GM12878 (cell line): Measurements from ENCODE around the gene AMPD3. TPM values are rescaled to one million over a fixed set of nuclear protein-coding genes. Genes with fewer than 3 reads are reported as not detected.

ENCODE experiments used
- ATAC-seq: fragments of 200-7000 bp; cut with Tn5 transposase; 3 replicates; pipeline ENCODE4 v1.9.1; 2020; ENCODE audit warnings: mild to moderate bottlenecking, moderate library complexity
- BruUV-seq: library from RNA; stranded (reverse); fragments of 400-500 nt; replicated peaks from 2 replicates; lab custom pipeline; 2021; lab: Mats Ljungman, UMichigan
- CTCF ChIA-PET: fragments of 300-600 bp; sonication (Branson Sonifier 250); formaldehyde crosslinking; extraction: SDS; loops from one replicate; lab custom pipeline; 2021; ENCODE audit warnings: inconsistent platforms; lab: Yijun Ruan, JAX
- POLR2A ChIA-PET: fragments of 350-600 bp; formaldehyde crosslinking; extraction: SDS; loops from one replicate; lab custom pipeline; 2021; ENCODE audit warnings: inconsistent platforms; lab: Charles Lee
- RAD21 ChIA-PET: fragments of 300-600 bp; sonication (Branson Sonifier 250); formaldehyde crosslinking; loops from one replicate; lab custom pipeline; 2023; ENCODE audit warnings: antibody characterized with exemption; ENCODE audit not compliant: unreplicated experiment; lab: Charles Lee
- SMC1A ChIA-PET: fragments of 300-600 bp; sonication (Branson Sonifier 250); formaldehyde crosslinking; loops from one replicate; lab custom pipeline; 2023; ENCODE audit not compliant: unreplicated experiment, uncharacterized antibody; lab: Charles Lee
- DNase-seq: peaks from one replicate; pipeline ENCODE4 v3.0.0-alpha.2; 2011; ENCODE audit warnings: low read depth, low spot score
- FAIRE-seq: peaks from 3 replicates; lab custom pipeline; 2011; peaks lifted over from hg19 to GRCh38; lab: Jason Lieb, UNC
- H2AFZ ChIP-seq: 2 replicates; pipeline ENCODE4 v1.6.0; 2011; ENCODE audit warnings: low read depth, low read length, control low read depth; ENCODE audit not compliant: control insufficient read depth
- H3K27ac ChIP-seq: 2 replicates; pipeline ENCODE4 v1.5.1; 2011; ENCODE audit warnings: control low read depth; ENCODE audit not compliant: control insufficient read depth, insufficient read depth
- H3K27me3 ChIP-seq, 2 experiments: replicated peaks in 1 of 2; 2 replicates each; pipeline versions ENCODE4 v1.6.0 to v1.6.1; 2011; ENCODE audit warnings: low read length in 1 of 2; ENCODE audit not compliant: control insufficient read depth in 2 of 2, insufficient read depth in 2 of 2
- H3K36me3 ChIP-seq, 2 experiments: 2 replicates each; pipeline ENCODE4 v1.5.1; 2011; ENCODE audit warnings: low read length in 1 of 2; ENCODE audit not compliant: control insufficient read depth in 2 of 2, insufficient read depth in 2 of 2
- H3K4me1 ChIP-seq: 2 replicates; pipeline ENCODE4 v1.6.1; 2011; ENCODE audit warnings: mild to moderate bottlenecking, low read length, moderate library complexity, mixed read lengths; ENCODE audit not compliant: control insufficient read depth, insufficient read depth
- H3K4me2 ChIP-seq: 2 replicates; pipeline ENCODE4 v1.6.0; 2011; ENCODE audit warnings: control low read depth; ENCODE audit not compliant: control insufficient read depth, insufficient read depth
- H3K4me3 ChIP-seq: fragments of 200-600 bp; sonication (generic); 2 replicates; pipeline ENCODE4 v1.5.1; 2016
- H3K79me2 ChIP-seq: 2 replicates; pipeline ENCODE4 v1.6.0; 2011; ENCODE audit warnings: low read length; ENCODE audit not compliant: control insufficient read depth, insufficient read depth
- H3K9ac ChIP-seq: 2 replicates; pipeline ENCODE4 v1.8.0; 2011; ENCODE audit warnings: low read length, control low read depth, mixed read lengths; ENCODE audit not compliant: control insufficient read depth, insufficient read depth
- H3K9me3 ChIP-seq: replicated peaks from 3 replicates; pipeline ENCODE4 v1.5.1; 2011; ENCODE audit warnings: mild to moderate bottlenecking, low read length; ENCODE audit not compliant: control insufficient read depth, insufficient read depth
- H4K20me1 ChIP-seq: 2 replicates; pipeline ENCODE4 v1.6.0; 2011; ENCODE audit not compliant: control insufficient read depth, insufficient read depth
- RAD21 ChIP-seq: IDR thresholded peaks from 2 replicates; pipeline ENCODE4 v1.6.1; 2011; ENCODE audit warnings: mild to moderate bottlenecking, low read depth, low read length, moderate library complexity; ENCODE audit not compliant: insufficient read depth
- STAT3 ChIP-seq: IDR thresholded peaks from 2 replicates; pipeline ENCODE4 v1.6.1; 2011; ENCODE audit warnings: low read depth, low read length, improper control_type of control experiment
- WGBS: methylation state at CpG from one replicate; pipeline ENCODE4 v1.1.6; 2016; ENCODE audit warnings: low lambda C conversion rate; ENCODE audit not compliant: insufficient replicate concordance, insufficient coverage; ENCODE audit errors: missing lambda C conversion rate; 5-methylcytosine and 5-hydroxymethylcytosine counted together
- in situ Hi-C: fragments of 300-500 bp; cut with MboI; formaldehyde crosslinking; loops from 9 replicates; pipeline ENCODE4 v1.14.3; 2018; ENCODE audit warnings: mixed read lengths
- intact Hi-C: fragments of 100-400 bp; cut with micrococcal nuclease; formaldehyde crosslinking; loops from one replicate; pipeline ENCODE4 v1.14.2; 2022; ENCODE audit not compliant: unreplicated experiment
- polyA plus RNA-seq, 11 experiments: library from polyadenylated mRNA; depleted of rRNA in 4 of 11; unstranded in 6 of 11; stranded (reverse) in 5 of 11; fragments of >200 nt; fragmentation: Nextera tagmentation in 4 of 11; fragmentation: Illumina TruSeq in 1 of 11; extraction: Ambion mirVana in 4 of 11; extraction: Trizol in 1 of 11; gene quantifications; 1 replicate in 1 of 11; 2 replicates in 10 of 11; pipeline versions ENCODE4 v1.2.1 to v1.2.3, GENCODE V29; 2011 to 2016; ENCODE audit warnings: inconsistent platforms in 2 of 11, missing spikeins in 2 of 11, low read depth in 1 of 11
- total RNA-seq, 4 experiments: library from RNA; depleted of rRNA in 3 of 4; stranded (reverse); fragments of >200 nt in 3 of 4; fragmentation: Illumina TruSeq in 1 of 4; extraction: Trizol in 1 of 4; gene quantifications; 2 replicates each; pipeline versions ENCODE4 v1.2.1 to v1.2.3, GENCODE V29; 2013 to 2021
- TF ChIP-seq, protein P1 (sequence below): fragments of 450-650 bp; IDR thresholded peaks from 2 replicates; pipeline ENCODE4 v1.6.1; 2017; ENCODE audit warnings: mild to moderate bottlenecking
- TF ChIP-seq, protein P2 (sequence below): IDR thresholded peaks from 2 replicates; pipeline ENCODE4 v1.6.1; 2011; ENCODE audit warnings: borderline replicate concordance, low read depth, mild to moderate bottlenecking, moderate library complexity, mixed read lengths, low read length; ENCODE audit not compliant: insufficient read depth; ENCODE audit errors: extremely low read length

AMPD3 gene
- total and polyA plus RNA-seq, 10 of the 15 experiments (the other 5 are each of a cell fraction or from before 2014, with no cell fraction given): 5.6 to 28.6 (median 15.9) TPM

DNA sequence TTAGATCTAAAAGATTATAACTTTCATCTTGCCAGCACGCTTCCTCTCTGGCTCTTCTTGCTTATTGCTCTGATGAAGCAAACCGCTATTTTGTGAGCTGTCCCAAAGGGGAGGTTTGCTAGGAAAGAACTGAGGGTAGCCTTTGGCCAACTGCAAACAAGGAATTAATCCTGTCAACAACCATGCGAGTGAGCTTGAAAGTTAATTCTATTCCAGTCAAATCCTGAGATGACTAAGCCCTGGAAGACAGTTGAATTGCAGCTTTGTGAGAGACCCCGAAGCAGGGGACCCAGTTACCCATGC, 96.2 kb downstream of the AMPD3 start:
- Histone ChIP-seq H3K79me2 (no peaks in the 10 kb centered on the region), H4K20me1 (no peaks in the 10 kb centered on the region), H3K4me1 (no peaks in the 10 kb centered on the region), H3K9ac (no peak overlapping the region)
- no peak for DNase-seq
- ChIA-PET POLR2A (no interaction called here), SMC1A (interaction anchor here (1.0 to 1.3 kb wide), 2 partner anchors 10 to 11 kb away, joined by 3 to 5 read pairs; partner anchors contain the start of gene RNF141)
- ATAC-seq: no peak
- intact Hi-C loops: no loop called here
- TF ChIP-seq STAT3 (no peak), RAD21 (no peak)
- TF ChIP-seq, protein P1, sequence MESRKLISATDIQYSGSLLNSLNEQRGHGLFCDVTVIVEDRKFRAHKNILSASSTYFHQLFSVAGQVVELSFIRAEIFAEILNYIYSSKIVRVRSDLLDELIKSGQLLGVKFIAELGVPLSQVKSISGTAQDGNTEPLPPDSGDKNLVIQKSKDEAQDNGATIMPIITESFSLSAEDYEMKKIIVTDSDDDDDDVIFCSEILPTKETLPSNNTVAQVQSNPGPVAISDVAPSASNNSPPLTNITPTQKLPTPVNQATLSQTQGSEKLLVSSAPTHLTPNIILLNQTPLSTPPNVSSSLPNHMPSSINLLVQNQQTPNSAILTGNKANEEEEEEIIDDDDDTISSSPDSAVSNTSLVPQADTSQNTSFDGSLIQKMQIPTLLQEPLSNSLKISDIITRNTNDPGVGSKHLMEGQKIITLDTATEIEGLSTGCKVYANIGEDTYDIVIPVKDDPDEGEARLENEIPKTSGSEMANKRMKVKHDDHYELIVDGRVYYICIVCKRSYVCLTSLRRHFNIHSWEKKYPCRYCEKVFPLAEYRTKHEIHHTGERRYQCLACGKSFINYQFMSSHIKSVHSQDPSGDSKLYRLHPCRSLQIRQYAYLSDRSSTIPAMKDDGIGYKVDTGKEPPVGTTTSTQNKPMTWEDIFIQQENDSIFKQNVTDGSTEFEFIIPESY: no peak
- TF ChIP-seq, protein P2, sequence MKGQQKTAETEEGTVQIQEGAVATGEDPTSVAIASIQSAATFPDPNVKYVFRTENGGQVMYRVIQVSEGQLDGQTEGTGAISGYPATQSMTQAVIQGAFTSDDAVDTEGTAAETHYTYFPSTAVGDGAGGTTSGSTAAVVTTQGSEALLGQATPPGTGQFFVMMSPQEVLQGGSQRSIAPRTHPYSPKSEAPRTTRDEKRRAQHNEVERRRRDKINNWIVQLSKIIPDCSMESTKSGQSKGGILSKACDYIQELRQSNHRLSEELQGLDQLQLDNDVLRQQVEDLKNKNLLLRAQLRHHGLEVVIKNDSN: no peak
- TF ChIP-seq, all 136 proteins: peak for 0
- H3K36me3 ChIP-seq: no peaks in the 10 kb centered on the region
- 30% methylated on average over 4 of the region's 4 CpGs for WGBS
- no peaks in the 10 kb centered on the region; the same call in 2 of the 3 replicates for H3K9me3 ChIP-seq
- ChIA-PET RAD21 (no interaction called here), CTCF (interaction anchor here (1.2 to 1.8 kb wide), 2 partner anchors 10 to 99 kb away, joined by 3 to 6 read pairs; partner anchors contain the start of gene RNF141)
- no peak overlapping the region for H2AFZ ChIP-seq
- in situ Hi-C loops: no loop called here
- H3K27me3 ChIP-seq: peaks cover 0 to 11% of the 10 kb centered on the region in 2 experiments; a peak in 1 of 4 replicates
- no peak for FAIRE-seq
- no peak overlapping the region for H3K4me3 ChIP-seq
- H3K27ac ChIP-seq: no peak overlapping the region
- H3K4me2 ChIP-seq: no peak overlapping the region
- BruUV-seq: no TSS peak
